K562 (cell line): ENCODE results near the gene TMF1. TPM values are rescaled to one million over a fixed set of nuclear protein-coding genes. Genes with fewer than 3 reads are reported as not detected.

Experiments
- BRF2 ChIP-seq: IDR thresholded peaks from 3 replicates; pipeline ENCODE4 v1.6.1; 2011; ENCODE audit warnings: borderline replicate concordance, mild to moderate bottlenecking; ENCODE audit not compliant: insufficient read length, insufficient read depth
- CREBBP ChIP-seq: IDR thresholded peaks from one replicate; pipeline ENCODE4 v1.6.1; 2012; ENCODE audit warnings: low read depth, mild to moderate bottlenecking, control low read depth, inconsistent platforms, low read length
- EGR1 ChIP-seq: fragments of 450-650 bp; conservative IDR thresholded peaks from 2 replicates; pipeline ENCODE4 v1.6.1; 2017; ENCODE audit warnings: mild to moderate bottlenecking
- FUS ChIP-seq: fragments of 200-400 bp; formaldehyde crosslinking; optimal IDR thresholded peaks from 2 replicates; pipeline ENCODE3; 2017; ENCODE audit warnings: low read depth, low read length
- KDM4B ChIP-seq, 2 experiments: fragments of 450-650 bp in 1 of 2; sonication (generic) in 1 of 2; IDR thresholded peaks; 2 replicates each; pipeline ENCODE4 v1.6.1; 2016 to 2017; ENCODE audit warnings: borderline replicate concordance in 2 of 2, antibody characterized with exemption in 1 of 2, low read depth in 1 of 2, mild to moderate bottlenecking in 1 of 2
- PCBP2 ChIP-seq: fragments of 200-400 bp; formaldehyde crosslinking; IDR thresholded peaks from 2 replicates; pipeline ENCODE4 v1.6.1; 2018; ENCODE audit warnings: low read length, low read depth, mild to moderate bottlenecking, moderate library complexity; ENCODE audit not compliant: poor library complexity, severe bottlenecking
- PML ChIP-seq: IDR thresholded peaks from 2 replicates; pipeline ENCODE4 v1.6.1; 2012; ENCODE audit warnings: low read length, inconsistent platforms
- RBBP5 ChIP-seq: fragments of 200-600 bp; sonication (generic); IDR thresholded peaks from 2 replicates; pipeline ENCODE4 v1.6.1; 2012; ENCODE audit warnings: borderline replicate concordance, mild to moderate bottlenecking, low read length, control low read depth, inconsistent platforms; ENCODE audit not compliant: insufficient read depth, poor library complexity, severe bottlenecking
- RBFOX2 ChIP-seq: fragments of 200-400 bp; formaldehyde crosslinking; IDR thresholded peaks from 2 replicates; pipeline ENCODE4 v1.6.1; 2017; ENCODE audit warnings: low read depth, mild to moderate bottlenecking, low read length, moderate library complexity
- SNAPC5 ChIP-seq: fragments of 250-450 bp; sonication (Bioruptor Pico); IDR thresholded peaks from 2 replicates; pipeline ENCODE4 v1.8.0; 2021; ENCODE audit warnings: moderate library complexity, mild to moderate bottlenecking, inconsistent platforms
- TAF7 ChIP-seq: fragments of 450-650 bp; IDR thresholded peaks from 2 replicates; pipeline ENCODE4 v1.6.1; 2016; ENCODE audit warnings: missing genetic modification characterization, missing compliant biosample characterization
- ZNF280B ChIP-seq: fragments of 250-450 bp; sonication (Bioruptor Pico); IDR thresholded peaks from 2 replicates; pipeline ENCODE4 v1.5.1; 2021; ENCODE audit warnings: mild to moderate bottlenecking
- ZNF316 ChIP-seq: fragments of 450-650 bp; IDR thresholded peaks from 2 replicates; pipeline ENCODE4 v1.6.1; 2016
- ZNF398 ChIP-seq: fragments of 250-450 bp; sonication (Bioruptor Pico); IDR thresholded peaks from 2 replicates; pipeline ENCODE4 v1.8.0; 2021; ENCODE audit warnings: moderate library complexity, mild to moderate bottlenecking, inconsistent platforms
- ZNF609 ChIP-seq: sonication (generic); formaldehyde crosslinking; IDR thresholded peaks from 2 replicates; pipeline ENCODE4 v1.8.1; 2023; ENCODE audit warnings: missing genetic modification reagents, mild to moderate bottlenecking, borderline replicate concordance
- polyA plus RNA-seq, 8 experiments: library from polyadenylated mRNA; depleted of rRNA in 4 of 8; stranded (reverse) in 5 of 8; unstranded in 3 of 8; fragments of >200 nt; fragmentation: Nextera tagmentation in 2 of 8; fragmentation: Illumina TruSeq in 1 of 8; extraction: Ambion mirVana in 2 of 8; extraction: Trizol in 1 of 8; gene quantifications; 2 replicates each; pipeline versions ENCODE4 v1.2.1 to v1.2.3, GENCODE V29; 2011 to 2014; ENCODE audit warnings: inconsistent platforms in 1 of 8, missing spikeins in 1 of 8
- total RNA-seq, 7 experiments: library from RNA; depleted of rRNA in 6 of 7; stranded (reverse); fragments of >200 nt in 6 of 7; fragmentation: Illumina TruSeq in 2 of 7; extraction: Trizol in 2 of 7; gene quantifications; 2 replicates each; pipeline versions ENCODE4 v1.2.1 to v1.2.3, GENCODE V29; 2011 to 2021; ENCODE audit warnings: low replicate concordance in 1 of 7

TMF1 gene
- total and polyA plus RNA-seq, 9 of the 15 experiments (the other 6 are each of a cell fraction or from before 2014, with no cell fraction given): 3.1 to 13.9 (median 10.3) TPM

- TF ChIP-seq BRF2: no peak
- no peak for TF ChIP-seq ZNF398 (CRISPR knock-in tag)
- TF ChIP-seq ZNF280B: no peak
- TF ChIP-seq RBBP5: peak; percentile 56
- no peak for TF ChIP-seq KDM4B (IDR thresholded peaks at IDR 0.05; ENCODE audit: borderline replicate concordance in 2 of 2, low read depth in 1 of 2)
- TF ChIP-seq ZNF316: no peak
- TF ChIP-seq ZNF609: no peak
- TF ChIP-seq EGR1: no peak
- peak; percentile 68 for TF ChIP-seq RBFOX2
- no peak for TF ChIP-seq PCBP2
- no peak for TF ChIP-seq TAF7
- TF ChIP-seq CREBBP: no peak
- peak; percentile 58; the same call in 1 of the 2 replicates for TF ChIP-seq PML
- TF ChIP-seq SNAPC5 (CRISPR knock-in tag): no peak
- no peak for TF ChIP-seq FUS
Observed at GRCh38 chr3:69079269-69080159, 27.4 kb upstream of the TMF1 start (continued).
